ENCODE results near the gene CYBC1. TPM values are rescaled to one million over a fixed set of nuclear protein-coding genes. Genes with fewer than 3 reads are reported as not detected.

CYBC1 gene
- total and polyA plus RNA-seq, 2 of the 8 experiments (the other 6 are each of a cell fraction or from before 2014, with no cell fraction given): 74.6 to 81.4 TPM

- DNase-seq (ENCODE audit: low read depth in 1 of 2, low spot score in 2 of 2): no peak
- Histone ChIP-seq H2AFZ (ENCODE audit: low read length) (no peak overlapping the region), H2BK5ac (ENCODE audit: low read depth, low read length) (no peak overlapping the region), H3K18ac (ENCODE audit: extremely low read depth, low read length) (no peak overlapping the region), H3K14ac (ENCODE audit: insufficient read length) (no peak overlapping the region), H3K4ac (replicated peaks; ENCODE audit: insufficient read length, low read depth, low read length) (no peak overlapping the region), H3K56ac (replicated peaks; ENCODE audit: insufficient read length, low read depth, low read length) (no peak overlapping the region), H3K27ac (ENCODE audit: low read depth, low read length) (no peak overlapping the region), H3K4me1 (replicated peaks in 1 of 4; ENCODE audit: control insufficient read depth in 3 of 4, insufficient read depth in 4 of 4, low read length in 3 of 4) (peaks cover 0 to 3% (median 1%) of the 10 kb centered on the region in 4 experiments; a peak in 4 of 7 replicates), H3K23ac (ENCODE audit: insufficient read length) (no peak overlapping the region), H4K8ac (ENCODE audit: extremely low read depth, insufficient read depth, low read length) (no peak overlapping the region), H3K9ac (replicated peaks in 1 of 4; ENCODE audit: extremely low read depth in 1 of 4, low read depth in 3 of 4, low read length in 3 of 4) (no peak overlapping the region), H4K91ac (replicated peaks; ENCODE audit: insufficient read length, low read length) (no peak overlapping the region), H2BK20ac (ENCODE audit: low read length) (no peak overlapping the region), H4K5ac (ENCODE audit: insufficient read length, low read depth, low read length) (no peak overlapping the region), H3K36me3 (ENCODE audit: control insufficient read depth in 2 of 4, insufficient read depth in 4 of 4, low read length in 3 of 4) (peaks cover 0 to 2% (median 0%) of the 10 kb centered on the region in 4 experiments; a peak in 1 of 8 replicates), H3K9me3 (ENCODE audit: insufficient read depth in 2 of 2, low read depth in 1 of 2, low read length in 1 of 2) (no peaks in the 10 kb centered on the region), H3K23me2 (ENCODE audit: low read depth, low read length) (peaks cover 6% of the 10 kb centered on the region), H2AK5ac (ENCODE audit: low read depth, low read length) (no peak overlapping the region), H3K4me2 (ENCODE audit: insufficient read depth in 1 of 2, low read depth in 2 of 2, low read length in 2 of 2) (no peak overlapping the region), H2BK12ac (ENCODE audit: low read depth, low read length) (no peak overlapping the region), H3K4me3 (ENCODE audit: extremely low read depth in 1 of 4, insufficient read depth in 2 of 4, low read depth in 3 of 4, low read length in 4 of 4) (no peak overlapping the region), H3K79me1 (ENCODE audit: low read depth, low read length) (peaks cover 2% of the 10 kb centered on the region; the same call in 1 of the 2 replicates), H4K20me1 (replicated peaks in 1 of 2; ENCODE audit: control insufficient read depth in 1 of 2, insufficient read depth in 2 of 2, low read length in 2 of 2) (peaks cover 5 to 9% of the 10 kb centered on the region in 2 experiments), H2BK120ac (replicated peaks; ENCODE audit: low read depth, low read length) (no peak overlapping the region), H3K27me3 (replicated peaks in 1 of 4; ENCODE audit: control insufficient read depth in 3 of 4, extremely low read depth in 1 of 4, insufficient read depth in 3 of 4, low read length in 3 of 4) (no peaks in the 10 kb centered on the region), H2BK15ac (ENCODE audit: low read length) (no peak overlapping the region), H3K79me2 (ENCODE audit: control insufficient read depth in 1 of 2, insufficient read depth in 2 of 2, low read length in 2 of 2) (no peaks in the 10 kb centered on the region)
- TF ChIP-seq SP4 (IDR thresholded peaks at IDR 0.05; ENCODE audit: low read length) (no peak), SIX5 (IDR thresholded peaks at IDR 0.05; ENCODE audit: low read depth, low read length) (no peak), CTCF (IDR thresholded peaks at IDR 0.05; ENCODE audit: control extremely low read depth in 1 of 3, insufficient read depth in 1 of 3, low read depth in 1 of 3, low read length in 3 of 3) (no peak), SRF (IDR thresholded peaks at IDR 0.05; ENCODE audit: low read depth, low read length) (no peak), POU5F1 (IDR thresholded peaks at IDR 0.05; ENCODE audit: low read depth, low read length) (no peak), SIRT6 (IDR thresholded peaks at IDR 0.05; ENCODE audit: low read length) (no peak)
- POLR2A ChIA-PET (ENCODE audit: partially characterized antibody): no interaction called here
- CTCF ChIA-PET (ENCODE audit: partially characterized antibody): interaction anchor here (0.6 to 2.1 kb wide), 7 partner anchors 8 to 126 kb away, joined by 3 to 6 read pairs (median 3); no protein-coding TSS in a partner anchor
- no peak for FAIRE-seq
- WGBS, 2 experiments (ENCODE audit: extremely low coverage in 1 of 2, insufficient coverage in 1 of 2, insufficient read length in 1 of 2, insufficient replicate concordance in 2 of 2, low coverage in 1 of 2, low lambda C conversion rate in 2 of 2, missing lambda C conversion rate in 1 of 2): 80% methylated on average over 4 of the region's 4 CpGs; no CpG with 5 or more reads in 1 of the 2 experiments
Observed at GRCh38 chr17:82416264-82416663, 34.3 kb downstream of the CYBC1 start.

Data from H1 (cell line).